ENCODE measurements around the gene TNRC18.
"Not testable (repeated sequence)": the region's sequence is repeated elsewhere in the genome, so short reads cannot be mapped to it uniquely, and the experiment has no call there.

GRCh38 chr7:5267829-5268228, 155.8 kb downstream of the TNRC18 start:
- TF ChIP-seq CTCF, POLR2A (IDR thresholded peaks at IDR 0.05): not testable (repeated sequence)
